Endothelial cell of umbilical vein (primary cell): Measurements from ENCODE around the gene PKD2. TPM values are rescaled to one million over a fixed set of nuclear protein-coding genes. Genes with fewer than 3 reads are reported as not detected.

ENCODE experiments used
- BruUV-seq: library from RNA; stranded (reverse); fragments of 400-500 nt; replicated peaks from 2 replicates; lab custom pipeline; 2021; lab: Mats Ljungman, UMichigan
- CTCF ChIA-PET: fragments of 300-600, 350-600 bp; sonication (Branson Sonifier 250); formaldehyde crosslinking; loops from one replicate; lab custom pipeline; 2021; ENCODE audit warnings: antibody characterized with exemption, inconsistent platforms; lab: Charles Lee
- POLR2A ChIA-PET: fragments of 300-600, 350-600 bp; sonication (Branson Sonifier 250); formaldehyde crosslinking; loops from one replicate; lab custom pipeline; 2021; ENCODE audit warnings: antibody characterized with exemption, inconsistent platforms; lab: Charles Lee
- DNase-seq: peaks from one replicate; pipeline ENCODE4 v3.0.0-alpha.2; 2011; ENCODE audit warnings: low read depth, low spot score
- FAIRE-seq: peaks from 2 replicates; lab custom pipeline; 2011; peaks lifted over from hg19 to GRCh38; lab: Jason Lieb, UNC
- H2AFZ ChIP-seq: 2 replicates; pipeline ENCODE4 v1.6.0; 2012; ENCODE audit warnings: low read depth, low read length, control low read depth, inconsistent platforms
- H3K27ac ChIP-seq: 2 replicates; pipeline ENCODE4 v1.5.1; 2011; ENCODE audit warnings: low read depth, mild to moderate bottlenecking, control low read depth, low read length, moderate library complexity; ENCODE audit not compliant: insufficient read depth
- H3K27me3 ChIP-seq, 2 experiments: 2 replicates each; pipeline versions ENCODE4 v1.6.0 to v1.6.1; 2011; ENCODE audit warnings: low read length in 2 of 2, mixed read lengths in 1 of 2; ENCODE audit not compliant: control insufficient read depth in 2 of 2, insufficient read depth in 2 of 2
- H3K36me3 ChIP-seq, 2 experiments: 2 replicates in 1 of 2; 3 replicates in 1 of 2; pipeline ENCODE4 v1.5.1; 2011; ENCODE audit warnings: low read length in 2 of 2, mild to moderate bottlenecking in 1 of 2, moderate library complexity in 1 of 2; ENCODE audit not compliant: control insufficient read depth in 2 of 2, insufficient read depth in 2 of 2; ENCODE audit errors: extremely low read depth in 1 of 2
- H3K4me1 ChIP-seq: 3 replicates; pipeline ENCODE4 v1.5.1; 2011; ENCODE audit warnings: mild to moderate bottlenecking, low read length; ENCODE audit not compliant: control insufficient read depth, insufficient read depth; ENCODE audit errors: extremely low read depth
- H3K4me2 ChIP-seq: 2 replicates; pipeline ENCODE4 v1.6.1; 2011; ENCODE audit warnings: low read length, control low read depth, mixed read lengths; ENCODE audit not compliant: insufficient read depth
- H3K4me3 ChIP-seq, 3 experiments: fragments of 200-600 bp in 1 of 3; sonication (generic), shearing (Covaris generic) in 1 of 3; replicated peaks in 1 of 3; 2 replicates each; pipeline ENCODE4 v1.5.1; 2011 to 2016; ENCODE audit warnings: control low read depth in 3 of 3, low read length in 3 of 3, mild to moderate bottlenecking in 2 of 3, inconsistent platforms in 1 of 3, low read depth in 1 of 3, moderate library complexity in 1 of 3; ENCODE audit not compliant: insufficient read depth in 1 of 3
- H3K79me2 ChIP-seq: 2 replicates; pipeline ENCODE4 v1.6.0; 2012; ENCODE audit warnings: low read length, inconsistent platforms; ENCODE audit not compliant: control insufficient read depth, insufficient read depth
- H3K9ac ChIP-seq: replicated peaks from 2 replicates; pipeline ENCODE3; 2011; ENCODE audit warnings: low read length, control low read depth; ENCODE audit not compliant: insufficient read depth; ENCODE audit errors: extremely low read depth
- H3K9me1 ChIP-seq: replicated peaks from 3 replicates; pipeline ENCODE4 v1.6.0; 2011; ENCODE audit warnings: mild to moderate bottlenecking, low read length; ENCODE audit not compliant: control insufficient read depth, insufficient read depth; ENCODE audit errors: extremely low read depth
- H3K9me3 ChIP-seq: replicated peaks from 2 replicates; pipeline ENCODE4 v1.5.1; 2012; ENCODE audit warnings: low read length, inconsistent platforms; ENCODE audit not compliant: control insufficient read depth, insufficient read depth
- H4K20me1 ChIP-seq: replicated peaks from 2 replicates; pipeline ENCODE3; 2011; ENCODE audit warnings: mild to moderate bottlenecking, low read length; ENCODE audit not compliant: control insufficient read depth, insufficient read depth; ENCODE audit errors: extremely low read depth
- CTCF ChIP-seq, 2 donors: IDR thresholded peaks; 1 replicate in 1 of 2; 2 replicates in 1 of 2; pipeline ENCODE4 v1.5.1; 2011; ENCODE audit warnings: low read length in 2 of 2, mild to moderate bottlenecking in 2 of 2, moderate library complexity in 2 of 2, control low read depth in 1 of 2, inconsistent platforms in 1 of 2, low read depth in 1 of 2; ENCODE audit not compliant: insufficient read depth in 1 of 2; ENCODE audit errors: extremely low read depth in 1 of 2
- EZH2 ChIP-seq: IDR thresholded peaks from 2 replicates; pipeline ENCODE4 v1.6.1; 2012; ENCODE audit warnings: borderline replicate concordance, low read depth, mild to moderate bottlenecking, moderate library complexity, low read length, inconsistent platforms; ENCODE audit not compliant: severe bottlenecking
- FOS ChIP-seq: IDR thresholded peaks from 2 replicates; pipeline ENCODE4 v1.6.1; 2011; ENCODE audit warnings: mild to moderate bottlenecking, low read length, moderate library complexity, borderline replicate concordance; ENCODE audit not compliant: insufficient read depth
- GATA2 ChIP-seq: IDR thresholded peaks from 2 replicates; pipeline ENCODE4 v1.7.0; 2011; ENCODE audit warnings: low read depth, mild to moderate bottlenecking, moderate library complexity, mixed read lengths, low read length; ENCODE audit not compliant: insufficient read length, insufficient read depth
- JUN ChIP-seq: IDR thresholded peaks from 2 replicates; pipeline ENCODE4 v1.6.1; 2011; ENCODE audit warnings: borderline replicate concordance, low read depth; ENCODE audit not compliant: insufficient read length, insufficient read depth
- MAX ChIP-seq: IDR thresholded peaks from 2 replicates; pipeline ENCODE4 v1.6.1; 2011; ENCODE audit not compliant: insufficient read depth, insufficient read length
- MYC ChIP-seq: IDR thresholded peaks from one replicate; pipeline ENCODE4 v1.6.1; 2011; ENCODE audit warnings: mild to moderate bottlenecking, low read depth, low read length
- POLR2A ChIP-seq: IDR thresholded peaks from 2 replicates; pipeline ENCODE4 v1.6.1; 2012; ENCODE audit warnings: low read depth, mild to moderate bottlenecking, control low read depth, low read length
- POLR2AphosphoS5 ChIP-seq: IDR thresholded peaks from 2 replicates; pipeline ENCODE4 v1.6.1; 2012; ENCODE audit warnings: low read depth, mild to moderate bottlenecking, control low read depth, low read length, moderate library complexity; ENCODE audit not compliant: insufficient read depth
- dilution Hi-C: fragments of 300-500 bp; cut with MboI; formaldehyde crosslinking; loops from one replicate; pipeline ENCODE4 v1.15.0; 2019; ENCODE audit warnings: low sequenced_read_pairs; ENCODE audit not compliant: extremely low pct_ligation_motif_present
- intact Hi-C: fragments of 100-400 bp; cut with micrococcal nuclease; formaldehyde crosslinking; loops from one replicate; pipeline ENCODE4 v1.10.0; 2022
- polyA plus RNA-seq, 4 experiments: library from polyadenylated mRNA; depleted of rRNA in 3 of 4; stranded (reverse) in 3 of 4; unstranded in 1 of 4; fragments of >200 nt; gene quantifications; 2 replicates each; pipeline versions ENCODE4 v1.2.1 to v1.2.3, GENCODE V29; 2011 to 2012; ENCODE audit warnings: missing spikeins in 1 of 4
- total RNA-seq: library from RNA; stranded (reverse); gene quantifications from 2 replicates; pipeline ENCODE4 v1.2.3, GENCODE V29; 2021

The PKD2 gene
- total and polyA plus RNA-seq, 2 donors (not counting 3 experiments of a cell fraction or from before 2014, with no cell fraction given), result 23.1 to 27.0 TPM

GRCh38 chr4:88037447-88037846 lies 30.0 kb downstream of the PKD2 start:
- FAIRE-seq, result no peak
- ChIA-PET POLR2A (no interaction called here), CTCF (interaction anchor here (1.4 to 2.8 kb wide), 2 partner anchors 174 to 182 kb away, joined by 4 to 16 read pairs; no protein-coding TSS in a partner anchor)
- DNase-seq, result no peak
- no TSS peak for BruUV-seq
- Histone ChIP-seq H3K36me3 (peaks cover 17 to 30% of the 10 kb centered on the region in 2 experiments), H3K4me3 (no peak overlapping the region), H3K9me1 (no peaks in the 10 kb centered on the region), H3K9me3 (no peaks in the 10 kb centered on the region), H3K4me1 (no peaks in the 10 kb centered on the region), H3K9ac (no peak overlapping the region), H3K27ac (no peak overlapping the region), H3K27me3 (no peaks in the 10 kb centered on the region), H4K20me1 (no peaks in the 10 kb centered on the region), H3K79me2 (peaks cover 1% of the 10 kb centered on the region), H2AFZ (no peak overlapping the region), H3K4me2 (no peak overlapping the region)
- dilution Hi-C loops (no loop called here), intact Hi-C loops (loop anchor here (10.0 kb wide), 1 partner anchor 417 kb away; the partner anchor contains the start of gene HERC5)
- TF ChIP-seq POLR2A (no peak), MYC (no peak), POLR2AphosphoS5 (no peak), FOS (no peak), JUN (no peak), MAX (no peak), CTCF (IDR thresholded peaks at IDR 0.05; ENCODE audit: extremely low read depth in 1 of 2, insufficient read depth in 1 of 2, low read depth in 1 of 2, low read length in 2 of 2) (no peak), EZH2 (no peak), GATA2 (no peak)
